ENCODE measurements around the gene TDRD10.
A peak's percentile ranks its signal among the peaks of the same experiment; 100 is the strongest.

TDRD10 gene

GRCh38 chr1:154556422-154556821 is 54.4 kb downstream of the TDRD10 start:
- DNase-seq (ENCODE audit: low spot score), result no peak
- TF ChIP-seq CTCF (conservative IDR thresholded peaks at IDR 0.05; ENCODE audit: low read depth), result no peak
- CTCF ChIA-PET, result no interaction called here
- POLR2A ChIA-PET (ENCODE audit: low non-redundant PET), result no interaction called here
- peak overlapping the region; percentile 55 for H3K27ac ChIP-seq

GRCh38 chr1:154557248-154557938 is 55.4 kb downstream of the TDRD10 start:
- TF ChIP-seq CTCF (conservative IDR thresholded peaks at IDR 0.05; ENCODE audit: low read depth), result no peak
- H3K27ac ChIP-seq, result peak overlapping the region; percentile 92
- POLR2A ChIA-PET (ENCODE audit: low non-redundant PET), result no interaction called here

GRCh38 chr1:154557939-154558719 is 56.1 kb downstream of the TDRD10 start, which contains the start of gene UBE2Q1:
TSS of gene UBE2Q1 (minus strand) at chr1:154558662. CDS start at chr1:154558553, 109 bp downstream.
- no peak for DNase-seq (ENCODE audit: low spot score)
- peak within 1 kb of the TSS; percentile 92 for H3K27ac ChIP-seq
- ChIA-PET CTCF (no interaction called here), POLR2A (ENCODE audit: low non-redundant PET) (interaction anchor here (0.6 kb wide), 1 partner anchor 415 kb away, joined by 6 read pairs; no protein-coding TSS in a partner anchor)
- TF ChIP-seq CTCF (conservative IDR thresholded peaks at IDR 0.05; ENCODE audit: low read depth), result no peak

More at GRCh38 chr1:154557248-154557938, 55.4 kb downstream of the TDRD10 start:
- CTCF ChIA-PET, result no interaction called here
- no peak for DNase-seq (ENCODE audit: low spot score)

- H3K27ac ChIP-seq, result peak overlapping the region; percentile 92
- no peak for TF ChIP-seq CTCF (conservative IDR thresholded peaks at IDR 0.05; ENCODE audit: low read depth)
- DNase-seq (ENCODE audit: low spot score), result peak; percentile 96
- ChIA-PET CTCF (interaction anchor here (0.6 to 1.1 kb wide), 6 partner anchors 15 to 425 kb away, joined by 3 to 5 read pairs (median 3); partner anchors contain the start of gene PMVK), POLR2A (ENCODE audit: low non-redundant PET) (interaction anchor here (0.5 to 1.0 kb wide), 2 partner anchors 9 to 67 kb away, joined by 3 read pairs; partner anchors contain the start of gene CHRNB2)
Measured at GRCh38 chr1:154558720-154559465, 56.9 kb downstream of the TDRD10 start.

GRCh38 chr1:154559466-154560044 is 57.5 kb downstream of the TDRD10 start:
- TF ChIP-seq CTCF (conservative IDR thresholded peaks at IDR 0.05; ENCODE audit: low read depth), result peak; percentile 90
- POLR2A ChIA-PET (ENCODE audit: low non-redundant PET), result interaction anchor here (0.5 to 1.0 kb wide), 2 partner anchors 8 to 66 kb away, joined by 3 read pairs; partner anchors contain the start of gene CHRNB2
- CTCF ChIA-PET, result interaction anchor here (0.6 to 1.1 kb wide), 10 partner anchors 14 to 425 kb away, joined by 3 to 5 read pairs (median 3); partner anchors contain the start of gene PMVK
- peak; percentile 70 for DNase-seq (ENCODE audit: low spot score)
- peak overlapping the region; percentile 92 for H3K27ac ChIP-seq
